Body of pancreas (tissue), 4 donors: ENCODE measurements around the gene LECT2.

Experiments used
- CTCF ChIP-seq, 7 experiments: fragments of 450-650 bp in 4 of 7; fragments of 200-600 bp in 3 of 7; sonication (generic) in 3 of 7; IDR thresholded peaks; one replicate each; pipeline ENCODE4 v1.5.1; 2016 to 2019; ENCODE audit warnings: antibody characterized with exemption in 7 of 7
- POLR2A ChIP-seq, 3 donors: fragments of 450-650 bp; IDR thresholded peaks; one replicate each; pipeline ENCODE4 v1.6.1; 2016; ENCODE audit warnings: antibody characterized with exemption in 3 of 3, mild to moderate bottlenecking in 2 of 3

- TF ChIP-seq CTCF (IDR thresholded peaks at IDR 0.05) (no peak), POLR2A (IDR thresholded peaks at IDR 0.05) (no peak)
Observed at GRCh38 chr5:135990528-135991255, 35.9 kb upstream of the LECT2 start.
